SU-DHL-6 (cell line): ENCODE data around the gene CXXC4.

ENCODE experiments used
- CTCF ChIP-seq: fragments of 200-600 bp; sonication (generic); IDR thresholded peaks from one replicate; pipeline ENCODE4 v1.5.1; 2017; ENCODE audit warnings: antibody characterized with exemption, mild to moderate bottlenecking, low read length, moderate library complexity; ENCODE audit not compliant: insufficient read depth, poor library complexity, severe bottlenecking
- EZH2phosphoT487 ChIP-seq: fragments of 200-600 bp; sonication (generic), shearing (Covaris generic); conservative IDR thresholded peaks from 2 replicates; pipeline ENCODE4 v1.6.1; 2018; ENCODE audit warnings: mild to moderate bottlenecking, antibody characterized with exemption, low read length, moderate library complexity, mixed read lengths

- TF ChIP-seq CTCF, result no peak
- TF ChIP-seq EZH2phosphoT487, result no peak
Observed at GRCh38 chr4:104531390-104531789, 36.7 kb upstream of the CXXC4 start.
